ES-I3 (cell line): ENCODE measurements around the gene KIF3B.
"Not testable (repeated sequence)": the region's sequence is repeated elsewhere in the genome, so short reads cannot be mapped to it uniquely, and the experiment has no call there.

Experiments
- H3K36me3 ChIP-seq: 2 replicates; pipeline ENCODE4 v1.6.1; 2013; ENCODE audit warnings: mild to moderate bottlenecking, low read length, control low read depth, moderate library complexity; ENCODE audit not compliant: insufficient read depth
- H3K4me1 ChIP-seq: 2 replicates; pipeline ENCODE4 v1.6.1; 2013; ENCODE audit warnings: mild to moderate bottlenecking, control low read depth, low read length; ENCODE audit not compliant: insufficient read depth
- H3K9ac ChIP-seq: 2 replicates; pipeline ENCODE4 v1.6.1; 2013; ENCODE audit warnings: low read depth, mild to moderate bottlenecking, low read length, moderate library complexity
- H3K9me3 ChIP-seq: 2 replicates; pipeline ENCODE4 v1.6.1; 2013; ENCODE audit warnings: mild to moderate bottlenecking, low read length, moderate library complexity; ENCODE audit not compliant: control insufficient read depth, insufficient read depth

Gene KIF3B

GRCh38 chr20:32238483-32239425 is 38.7 kb upstream of the KIF3B start:
- Histone ChIP-seq H3K36me3 (no peaks in the 10 kb centered on the region; the same call in 1 of the 2 replicates), H3K9ac (no peak overlapping the region), H3K9me3 (no peaks in the 10 kb centered on the region), H3K4me1 (peaks cover 13% of the 10 kb centered on the region; the same call in 1 of the 2 replicates)

GRCh38 chr20:32240205-32240604 is 37.2 kb upstream of the KIF3B start:
- Histone ChIP-seq H3K9me3 (no peaks in the 10 kb centered on the region), H3K9ac (no peak overlapping the region), H3K4me1 (peaks cover 13% of the 10 kb centered on the region; the same call in 1 of the 2 replicates), H3K36me3 (no peaks in the 10 kb centered on the region)

GRCh38 chr20:32241807-32242206 is 35.6 kb upstream of the KIF3B start:
- Histone ChIP-seq H3K4me1 (peaks cover 13% of the 10 kb centered on the region), H3K36me3 (no peaks in the 10 kb centered on the region), H3K9ac (no peak overlapping the region), H3K9me3 (no peaks in the 10 kb centered on the region)

- no peaks in the 10 kb centered on the region for H3K9me3 ChIP-seq
- no peaks in the 10 kb centered on the region for H3K36me3 ChIP-seq
- no peak overlapping the region for H3K9ac ChIP-seq
- H3K4me1 ChIP-seq: peaks cover 8% of the 10 kb centered on the region
Measured at GRCh38 chr20:32244150-32244823, 33.2 kb upstream of the KIF3B start.

GRCh38 chr20:32244959-32245358 is 32.5 kb upstream of the KIF3B start:
- H3K9me3 ChIP-seq: no peaks in the 10 kb centered on the region
- no peak overlapping the region for H3K9ac ChIP-seq
- H3K36me3 ChIP-seq: no peaks in the 10 kb centered on the region
- peaks cover 6% of the 10 kb centered on the region for H3K4me1 ChIP-seq

- not testable (repeated sequence) for H3K9ac ChIP-seq, H3K4me1 ChIP-seq, H3K36me3 ChIP-seq, H3K9me3 ChIP-seq
Measured at GRCh38 chr20:32246208-32246607, 31.2 kb upstream of the KIF3B start.

- Histone ChIP-seq H3K9ac (no peak overlapping the region), H3K4me1 (no peaks in the 10 kb centered on the region; the same call in 1 of the 2 replicates), H3K36me3 (no peaks in the 10 kb centered on the region), H3K9me3 (no peaks in the 10 kb centered on the region)
Measured at GRCh38 chr20:32248043-32248442, 29.4 kb upstream of the KIF3B start.

GRCh38 chr20:32249030-32249738 is 28.3 kb upstream of the KIF3B start:
- no peaks in the 10 kb centered on the region for H3K36me3 ChIP-seq
- H3K4me1 ChIP-seq: no peaks in the 10 kb centered on the region; the same call in 1 of the 2 replicates
- H3K9ac ChIP-seq: no peak overlapping the region
- H3K9me3 ChIP-seq: no peaks in the 10 kb centered on the region

- Histone ChIP-seq H3K4me1 (peaks cover 3% of the 10 kb centered on the region; the same call in 1 of the 2 replicates), H3K9me3 (no peaks in the 10 kb centered on the region), H3K36me3 (no peaks in the 10 kb centered on the region), H3K9ac (no peak overlapping the region)
Measured at GRCh38 chr20:32251470-32251869, 26.0 kb upstream of the KIF3B start.

- H3K9me3 ChIP-seq: no peaks in the 10 kb centered on the region
- H3K36me3 ChIP-seq: no peaks in the 10 kb centered on the region
- peaks cover 3% of the 10 kb centered on the region; the same call in 1 of the 2 replicates for H3K4me1 ChIP-seq
- no peak overlapping the region for H3K9ac ChIP-seq
Measured at GRCh38 chr20:32252189-32252588, 25.3 kb upstream of the KIF3B start.

- not testable (repeated sequence) for H3K9me3 ChIP-seq
Measured at GRCh38 chr20:32260973-32261372, 16.5 kb upstream of the KIF3B start.

GRCh38 chr20:32261644-32262043 is 15.8 kb upstream of the KIF3B start:
- Histone ChIP-seq H3K4me1 (no peaks in the 10 kb centered on the region), H3K36me3 (no peaks in the 10 kb centered on the region), H3K9me3 (no peaks in the 10 kb centered on the region), H3K9ac (no peak overlapping the region)

More at GRCh38 chr20:32260973-32261372, 16.5 kb upstream of the KIF3B start:
- H3K4me1 ChIP-seq, H3K9ac ChIP-seq, H3K36me3 ChIP-seq: not testable (repeated sequence)

GRCh38 chr20:32263398-32263954 is 14.0 kb upstream of the KIF3B start:
- H3K9ac ChIP-seq: no peak overlapping the region
- H3K36me3 ChIP-seq: no peaks in the 10 kb centered on the region
- H3K9me3 ChIP-seq: no peaks in the 10 kb centered on the region
- no peaks in the 10 kb centered on the region for H3K4me1 ChIP-seq

- no peaks in the 10 kb centered on the region for H3K9me3 ChIP-seq
- no peaks in the 10 kb centered on the region for H3K36me3 ChIP-seq
- no peaks in the 10 kb centered on the region for H3K4me1 ChIP-seq
- no peak overlapping the region for H3K9ac ChIP-seq
Measured at GRCh38 chr20:32271620-32272019, 5.8 kb upstream of the KIF3B start.
